ENCODE measurements around the gene PPP1R10.

The PPP1R10 gene

DNA sequence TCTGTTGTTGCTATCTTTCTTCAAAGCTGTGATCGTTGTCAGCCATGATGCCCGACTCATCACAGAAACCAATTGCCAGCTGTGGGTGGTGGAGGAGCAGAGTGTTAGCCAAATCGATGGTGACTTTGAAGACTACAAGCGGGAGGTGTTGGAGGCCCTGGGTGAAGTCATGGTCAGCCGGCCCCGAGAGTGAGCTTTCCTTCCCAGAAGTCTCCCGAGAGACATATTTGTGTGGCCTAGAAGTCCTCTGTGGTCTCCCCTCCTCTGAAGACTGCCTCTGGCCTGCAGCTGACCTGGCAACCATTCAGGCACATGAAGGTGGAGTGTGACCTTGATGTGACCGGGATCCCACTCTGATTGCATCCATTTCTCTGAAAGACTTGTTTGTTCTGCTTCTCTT is 26.5 kb downstream of the PPP1R10 start:
- H3K4me1 ChIP-seq (ENCODE audit: low read depth, poor library complexity, severe bottlenecking), result peaks cover 7% of the 10 kb centered on the region
- no peaks in the 10 kb centered on the region for H4K20me1 ChIP-seq (ENCODE audit: insufficient read depth)
- H3K36me3 ChIP-seq (ENCODE audit: insufficient read depth), result peaks cover 7% of the 10 kb centered on the region; the same call in 1 of the 2 replicates
- H2AFZ ChIP-seq (ENCODE audit: low read depth), result no peak overlapping the region
- no peak overlapping the region for H3K4me3 ChIP-seq (IDR thresholded peaks at IDR 0.05; ENCODE audit: insufficient read depth, low read depth, low read length)
- TF ChIP-seq, protein P1, sequence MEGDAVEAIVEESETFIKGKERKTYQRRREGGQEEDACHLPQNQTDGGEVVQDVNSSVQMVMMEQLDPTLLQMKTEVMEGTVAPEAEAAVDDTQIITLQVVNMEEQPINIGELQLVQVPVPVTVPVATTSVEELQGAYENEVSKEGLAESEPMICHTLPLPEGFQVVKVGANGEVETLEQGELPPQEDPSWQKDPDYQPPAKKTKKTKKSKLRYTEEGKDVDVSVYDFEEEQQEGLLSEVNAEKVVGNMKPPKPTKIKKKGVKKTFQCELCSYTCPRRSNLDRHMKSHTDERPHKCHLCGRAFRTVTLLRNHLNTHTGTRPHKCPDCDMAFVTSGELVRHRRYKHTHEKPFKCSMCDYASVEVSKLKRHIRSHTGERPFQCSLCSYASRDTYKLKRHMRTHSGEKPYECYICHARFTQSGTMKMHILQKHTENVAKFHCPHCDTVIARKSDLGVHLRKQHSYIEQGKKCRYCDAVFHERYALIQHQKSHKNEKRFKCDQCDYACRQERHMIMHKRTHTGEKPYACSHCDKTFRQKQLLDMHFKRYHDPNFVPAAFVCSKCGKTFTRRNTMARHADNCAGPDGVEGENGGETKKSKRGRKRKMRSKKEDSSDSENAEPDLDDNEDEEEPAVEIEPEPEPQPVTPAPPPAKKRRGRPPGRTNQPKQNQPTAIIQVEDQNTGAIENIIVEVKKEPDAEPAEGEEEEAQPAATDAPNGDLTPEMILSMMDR (conservative IDR thresholded peaks at IDR 0.05; ENCODE audit: low read depth, low read length), result no peak
- H3K27ac ChIP-seq, result peak overlapping the region; percentile 33; the same call in 1 of the 2 replicates
- no peaks in the 10 kb centered on the region for H3K79me2 ChIP-seq (ENCODE audit: insufficient read depth, low read depth)
- no peak overlapping the region for H3K9ac ChIP-seq
- H3K4me2 ChIP-seq, result no peak overlapping the region
- no peaks in the 10 kb centered on the region for H3K27me3 ChIP-seq (ENCODE audit: insufficient read depth, low read depth)

DNA sequence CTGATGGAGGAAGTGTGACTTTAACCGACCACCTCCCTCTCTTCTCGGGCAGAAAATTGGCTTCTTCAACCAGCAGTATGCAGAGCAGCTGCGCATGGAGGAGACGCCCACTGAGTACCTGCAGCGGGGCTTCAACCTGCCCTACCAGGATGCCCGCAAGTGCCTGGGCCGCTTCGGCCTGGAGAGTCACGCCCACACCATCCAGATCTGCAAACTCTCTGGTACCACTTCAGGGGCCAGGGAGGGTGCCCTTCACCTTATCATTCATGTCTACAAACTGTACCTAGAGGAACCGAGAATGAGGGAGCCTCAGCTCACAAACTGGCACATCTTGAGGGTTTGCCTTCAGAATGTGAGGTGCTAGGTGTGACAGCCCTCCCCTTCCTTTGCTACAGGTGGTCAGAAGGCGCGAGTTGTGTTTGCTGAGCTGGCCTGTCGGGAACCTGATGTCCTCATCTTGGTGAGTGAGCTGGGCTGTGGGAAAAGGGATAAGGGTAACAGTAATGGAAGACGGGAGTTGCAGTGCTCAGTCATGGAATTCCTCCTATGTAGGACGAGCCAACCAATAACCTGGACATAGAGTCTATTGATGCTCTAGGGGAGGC is 27.2 kb downstream of the PPP1R10 start:
- Histone ChIP-seq H4K20me1 (ENCODE audit: insufficient read depth) (no peaks in the 10 kb centered on the region), H3K79me2 (ENCODE audit: insufficient read depth, low read depth) (no peaks in the 10 kb centered on the region), H3K27me3 (ENCODE audit: insufficient read depth, low read depth) (no peaks in the 10 kb centered on the region), H3K36me3 (ENCODE audit: insufficient read depth) (peaks cover 7% of the 10 kb centered on the region; the same call in 1 of the 2 replicates), H3K4me1 (ENCODE audit: low read depth, poor library complexity, severe bottlenecking) (peaks cover 7% of the 10 kb centered on the region), H3K4me3 (IDR thresholded peaks at IDR 0.05; ENCODE audit: insufficient read depth, low read depth, low read length) (no peak overlapping the region), H3K9ac (no peak overlapping the region), H2AFZ (ENCODE audit: low read depth) (no peak overlapping the region), H3K4me2 (no peak overlapping the region), H3K27ac (no peak overlapping the region)
- TF ChIP-seq, protein P1 (conservative IDR thresholded peaks at IDR 0.05; ENCODE audit: low read depth, low read length), result no peak

DNA sequence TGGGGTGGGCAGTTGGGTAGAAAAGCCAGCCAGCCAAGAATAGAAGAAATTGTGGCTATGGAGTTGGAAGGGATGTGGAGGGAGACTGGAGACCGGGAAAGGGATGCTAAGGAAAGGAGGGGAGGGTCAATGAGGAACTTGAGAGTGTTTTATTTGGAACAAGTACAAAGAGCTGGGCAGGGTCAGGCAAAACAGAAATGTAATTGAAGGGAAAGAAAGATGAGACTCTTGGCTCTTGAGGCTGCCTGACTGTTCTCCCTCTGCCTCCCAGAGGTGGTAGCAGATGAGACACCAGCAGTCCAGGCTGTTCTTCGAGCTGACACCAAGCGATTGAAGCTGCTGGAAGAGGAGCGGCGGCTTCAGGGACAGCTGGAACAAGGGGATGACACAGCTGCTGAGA is 33.1 kb downstream of the PPP1R10 start:
- H3K36me3 ChIP-seq (ENCODE audit: insufficient read depth), result peaks cover 9% of the 10 kb centered on the region; the same call in 1 of the 2 replicates
- no peaks in the 10 kb centered on the region for H3K79me2 ChIP-seq (ENCODE audit: insufficient read depth, low read depth)

DNA sequence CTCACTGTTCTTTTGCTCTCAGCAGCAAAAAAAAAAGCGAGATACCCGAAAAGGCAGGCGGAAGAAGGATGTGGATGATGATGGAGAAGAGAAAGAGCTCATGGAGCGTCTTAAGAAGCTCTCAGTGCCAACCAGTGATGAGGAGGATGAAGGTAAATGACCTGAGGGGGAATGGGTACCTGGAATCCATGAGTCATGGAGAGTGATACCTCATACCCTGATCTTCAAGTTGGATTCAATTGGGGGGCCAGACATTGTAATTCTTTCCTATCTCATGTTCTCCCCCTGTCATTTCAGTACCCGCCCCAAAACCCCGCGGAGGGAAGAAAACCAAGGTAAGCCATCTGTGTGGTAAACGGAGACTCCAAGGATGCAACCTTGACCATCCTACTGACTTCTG is 39.0 kb downstream of the PPP1R10 start:
- no peak overlapping the region for H2AFZ ChIP-seq (ENCODE audit: low read depth)
- TF ChIP-seq, protein P1 (conservative IDR thresholded peaks at IDR 0.05; ENCODE audit: low read depth, low read length), result no peak
- no peak overlapping the region for H3K4me2 ChIP-seq
- H3K9ac ChIP-seq, result no peak overlapping the region
- H3K27me3 ChIP-seq (ENCODE audit: insufficient read depth, low read depth), result no peaks in the 10 kb centered on the region
- peaks cover 33% of the 10 kb centered on the region for H3K79me2 ChIP-seq (ENCODE audit: insufficient read depth, low read depth)
- no peak overlapping the region for H3K4me3 ChIP-seq (IDR thresholded peaks at IDR 0.05; ENCODE audit: insufficient read depth, low read depth, low read length)
- H3K4me1 ChIP-seq (ENCODE audit: low read depth, poor library complexity, severe bottlenecking), result peaks cover 12% of the 10 kb centered on the region
- H4K20me1 ChIP-seq (ENCODE audit: insufficient read depth), result 0 out of 2 replicates have a peak, but pooled peaks cover 11% of the 10 kb centered on the region
- H3K27ac ChIP-seq, result no peak overlapping the region
- peaks cover 18% of the 10 kb centered on the region; the same call in 1 of the 2 replicates for H3K36me3 ChIP-seq (ENCODE audit: insufficient read depth)

More for the DNA sequence above, 33.1 kb downstream of the PPP1R10 start:
- TF ChIP-seq, protein P1 (conservative IDR thresholded peaks at IDR 0.05; ENCODE audit: low read depth, low read length), result no peak
- H3K9ac ChIP-seq, result no peak overlapping the region
- H2AFZ ChIP-seq (ENCODE audit: low read depth), result no peak overlapping the region
- H3K4me2 ChIP-seq, result no peak overlapping the region
- H4K20me1 ChIP-seq (ENCODE audit: insufficient read depth), result no peaks in the 10 kb centered on the region
- no peak overlapping the region for H3K27ac ChIP-seq
- H3K4me3 ChIP-seq (IDR thresholded peaks at IDR 0.05; ENCODE audit: insufficient read depth, low read depth, low read length), result no peak overlapping the region
- no peaks in the 10 kb centered on the region for H3K27me3 ChIP-seq (ENCODE audit: insufficient read depth, low read depth)
- H3K4me1 ChIP-seq (ENCODE audit: low read depth, poor library complexity, severe bottlenecking), result no peaks in the 10 kb centered on the region
